HepG2 (cell line): Measurements from ENCODE around the gene RBM12. TPM values are rescaled to one million over a fixed set of nuclear protein-coding genes. Genes with fewer than 3 reads are reported as not detected.
A peak's percentile ranks its signal among the peaks of the same experiment; 100 is the strongest.

Experiments
- AGO2 ChIP-seq: fragments of 200-400 bp; formaldehyde crosslinking; optimal IDR thresholded peaks from 2 replicates; pipeline ENCODE3; 2017; ENCODE audit warnings: mild to moderate bottlenecking, low read depth, low read length, moderate library complexity
- ATM ChIP-seq: fragments of 450-650 bp; IDR thresholded peaks from 2 replicates; pipeline ENCODE4 v1.7.1; 2017; ENCODE audit warnings: mild to moderate bottlenecking, borderline replicate concordance
- HNRNPK ChIP-seq: fragments of 200-400 bp; formaldehyde crosslinking; IDR thresholded peaks from 2 replicates; pipeline ENCODE4 v1.6.1; 2018; ENCODE audit warnings: low read length, low read depth, moderate library complexity, mild to moderate bottlenecking; ENCODE audit not compliant: poor library complexity, severe bottlenecking
- JARID2 ChIP-seq: sonication (generic); formaldehyde crosslinking; IDR thresholded peaks from 2 replicates; pipeline ENCODE4 v1.8.1; 2023; ENCODE audit warnings: missing genetic modification reagents, inconsistent platforms; ENCODE audit not compliant: insufficient replicate concordance
- KLF16 ChIP-seq, 2 experiments: sonication (generic) in 1 of 2; formaldehyde crosslinking in 1 of 2; IDR thresholded peaks; 2 replicates each; pipeline versions ENCODE4 v1.6.1 to v1.8.0; 2016 to 2023; ENCODE audit warnings: missing genetic modification reagents in 2 of 2, missing compliant biosample characterization in 1 of 2
- NCOA5 ChIP-seq: sonication (generic); formaldehyde crosslinking; IDR thresholded peaks from 2 replicates; pipeline ENCODE4 v1.4.0; 2020; ENCODE audit warnings: missing genetic modification reagents
- POGZ ChIP-seq: sonication (generic); formaldehyde crosslinking; IDR thresholded peaks from 2 replicates; pipeline ENCODE4 v1.4.0; 2020; ENCODE audit warnings: mild to moderate bottlenecking, missing genetic modification reagents
- RXRA ChIP-seq: sonication (generic); formaldehyde crosslinking; IDR thresholded peaks from 2 replicates; pipeline ENCODE4 v1.5.1; 2020; ENCODE audit warnings: missing genetic modification reagents
- SP5 ChIP-seq: IDR thresholded peaks from 2 replicates; pipeline ENCODE4 v1.6.1; 2016; ENCODE audit warnings: low read depth, borderline replicate concordance
- ZBTB8A ChIP-seq: sonication (generic); formaldehyde crosslinking; IDR thresholded peaks from 2 replicates; pipeline ENCODE4 v1.4.0; 2020; ENCODE audit warnings: mild to moderate bottlenecking, low read depth, missing genetic modification reagents, borderline replicate concordance
- ZMAT3 ChIP-seq: sonication (generic); formaldehyde crosslinking; conservative IDR thresholded peaks from 2 replicates; pipeline ENCODE4 v1.7.0; 2021; ENCODE audit warnings: missing genetic modification reagents
- ZNF124 ChIP-seq: sonication (generic); formaldehyde crosslinking; IDR thresholded peaks from 2 replicates; pipeline ENCODE4 v1.4.0; 2020; ENCODE audit warnings: missing genetic modification reagents
- ZNF180 ChIP-seq: sonication (generic); formaldehyde crosslinking; IDR thresholded peaks from 2 replicates; pipeline ENCODE4 v1.4.0; 2020; ENCODE audit warnings: low read depth, missing genetic modification reagents, borderline replicate concordance
- ZNF850 ChIP-seq: sonication (generic); formaldehyde crosslinking; conservative IDR thresholded peaks from 2 replicates; pipeline ENCODE4 v1.9.0; 2021; ENCODE audit warnings: mild to moderate bottlenecking, missing genetic modification reagents
- ZSCAN9 ChIP-seq: IDR thresholded peaks from 2 replicates; pipeline ENCODE4 v1.6.1; 2016; ENCODE audit warnings: borderline replicate concordance
- polyA plus RNA-seq, 8 experiments: library from polyadenylated mRNA; depleted of rRNA in 3 of 8; stranded (reverse) in 7 of 8; unstranded in 1 of 8; fragments of >200 nt; fragmentation: Illumina TruSeq in 4 of 8; extraction: Trizol in 4 of 8; gene quantifications; 2 replicates each; pipeline versions ENCODE4 v1.2.1 to v1.2.3, GENCODE V29; 2011 to 2016; ENCODE audit warnings: low read depth in 4 of 8, missing spikeins in 1 of 8, mixed read lengths in 1 of 8; ENCODE audit not compliant: insufficient read depth in 1 of 8
- total RNA-seq, 5 experiments: library from RNA; depleted of rRNA; stranded (reverse); fragments of >200 nt; fragmentation: Illumina TruSeq; extraction: Trizol; gene quantifications; 2 replicates each; pipeline ENCODE4 v1.2.3, GENCODE V29; 2016; ENCODE audit warnings: low read depth in 1 of 5
- TF ChIP-seq, protein P1 (sequence below): IDR thresholded peaks from 2 replicates; pipeline ENCODE4 v1.6.1; 2016; ENCODE audit warnings: low read depth, control low read depth
- TF ChIP-seq, protein P2 (sequence below): sonication (generic); formaldehyde crosslinking; IDR thresholded peaks from 2 replicates; pipeline ENCODE4 v1.4.0; 2020; ENCODE audit warnings: missing genetic modification reagents, mild to moderate bottlenecking, borderline replicate concordance
- TF ChIP-seq, protein P3 (sequence below): sonication (generic); formaldehyde crosslinking; IDR thresholded peaks from 2 replicates; pipeline ENCODE4 v1.5.1; 2020; ENCODE audit warnings: missing genetic modification reagents, mild to moderate bottlenecking, borderline replicate concordance
- TF ChIP-seq, protein P4 (sequence below): sonication (generic); formaldehyde crosslinking; IDR thresholded peaks from 2 replicates; pipeline ENCODE4 v1.5.0; 2020; ENCODE audit warnings: missing genetic modification reagents, mild to moderate bottlenecking, borderline replicate concordance
- TF ChIP-seq, protein P5 (sequence below): sonication (generic); formaldehyde crosslinking; IDR thresholded peaks from 2 replicates; pipeline ENCODE4 v1.4.0; 2020; ENCODE audit warnings: missing genetic modification reagents
- TF ChIP-seq, protein P6 (sequence below): sonication (generic); formaldehyde crosslinking; IDR thresholded peaks from 2 replicates; pipeline ENCODE4 v1.8.0; 2022; ENCODE audit warnings: missing genetic modification reagents, mild to moderate bottlenecking, inconsistent platforms, borderline replicate concordance

The RBM12 gene
- total and polyA plus RNA-seq, 2 of the 13 experiments (the other 11 are each of a cell fraction or from before 2014, with no cell fraction given) = 97.9 to 104 TPM

DNA sequence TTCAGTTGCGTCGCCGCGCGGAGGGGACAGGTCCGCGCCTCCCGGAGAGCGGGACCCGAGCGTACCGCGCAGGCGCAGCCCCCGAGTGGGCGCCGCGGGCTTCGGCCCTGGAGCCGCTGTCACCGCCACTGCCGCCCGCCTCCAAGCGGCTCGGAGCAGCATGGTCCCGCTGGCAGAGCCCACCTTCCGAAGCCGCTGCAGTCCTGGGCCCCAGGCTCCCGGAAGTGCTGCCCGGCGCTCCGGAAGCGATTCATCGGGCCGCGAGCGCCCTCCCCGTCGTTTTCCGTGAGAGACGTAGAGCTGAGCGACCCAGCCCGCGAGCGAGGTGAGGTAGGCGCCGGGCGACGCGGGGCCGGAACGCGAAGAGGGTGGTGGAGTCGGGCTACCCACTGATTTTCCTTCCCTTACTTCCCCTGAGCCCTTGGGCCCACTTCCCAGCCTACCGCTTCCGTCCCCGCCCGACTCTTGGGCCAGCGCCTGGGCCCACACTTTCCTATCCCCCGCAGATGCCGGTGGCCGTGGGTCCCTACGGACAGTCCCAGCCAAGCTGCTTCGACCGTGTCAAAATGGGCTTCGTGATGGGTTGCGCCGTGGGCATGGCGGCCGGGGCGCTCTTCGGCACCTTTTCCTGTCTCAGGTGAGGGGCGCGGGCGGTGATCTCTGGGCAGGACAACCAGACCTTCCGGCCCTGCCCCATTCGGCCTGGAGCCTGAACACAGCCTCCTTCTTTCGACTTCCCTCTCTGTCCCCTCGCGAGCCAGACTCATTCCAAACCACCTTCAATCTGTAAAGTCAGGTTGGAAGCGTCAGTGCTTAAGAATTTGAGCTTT is 34.6 kb upstream of the RBM12 start, which contains the start of the genes NFS1 and ROMO1 (continued):
- TF ChIP-seq AGO2 = peak; percentile 99
- peak; percentile 98 for TF ChIP-seq ZSCAN9 (CRISPR knock-in tag)
- no peak for TF ChIP-seq ATM
- TF ChIP-seq ZNF124 (CRISPR knock-in tag) = peak; percentile 99
- 0 out of 2 replicates have a peak, but pooled peaks have one; percentile 88 for TF ChIP-seq ZNF850 (CRISPR knock-in tag)
- no peak; the same call in 1 of the 2 replicates for TF ChIP-seq ZNF180 (CRISPR knock-in tag)
- TF ChIP-seq, protein P1, sequence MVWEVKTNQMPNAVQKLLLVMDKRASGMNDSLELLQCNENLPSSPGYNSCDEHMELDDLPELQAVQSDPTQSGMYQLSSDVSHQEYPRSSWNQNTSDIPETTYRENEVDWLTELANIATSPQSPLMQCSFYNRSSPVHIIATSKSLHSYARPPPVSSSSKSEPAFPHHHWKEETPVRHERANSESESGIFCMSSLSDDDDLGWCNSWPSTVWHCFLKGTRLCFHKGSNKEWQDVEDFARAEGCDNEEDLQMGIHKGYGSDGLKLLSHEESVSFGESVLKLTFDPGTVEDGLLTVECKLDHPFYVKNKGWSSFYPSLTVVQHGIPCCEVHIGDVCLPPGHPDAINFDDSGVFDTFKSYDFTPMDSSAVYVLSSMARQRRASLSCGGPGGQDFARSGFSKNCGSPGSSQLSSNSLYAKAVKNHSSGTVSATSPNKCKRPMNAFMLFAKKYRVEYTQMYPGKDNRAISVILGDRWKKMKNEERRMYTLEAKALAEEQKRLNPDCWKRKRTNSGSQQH (CRISPR knock-in tag) = peak; percentile 93
- TF ChIP-seq RXRA (CRISPR knock-in tag) = peak; percentile 93
- TF ChIP-seq SP5 (CRISPR knock-in tag) = 0 out of 2 replicates have a peak, but pooled peaks have one; percentile 10
- TF ChIP-seq, protein P2, sequence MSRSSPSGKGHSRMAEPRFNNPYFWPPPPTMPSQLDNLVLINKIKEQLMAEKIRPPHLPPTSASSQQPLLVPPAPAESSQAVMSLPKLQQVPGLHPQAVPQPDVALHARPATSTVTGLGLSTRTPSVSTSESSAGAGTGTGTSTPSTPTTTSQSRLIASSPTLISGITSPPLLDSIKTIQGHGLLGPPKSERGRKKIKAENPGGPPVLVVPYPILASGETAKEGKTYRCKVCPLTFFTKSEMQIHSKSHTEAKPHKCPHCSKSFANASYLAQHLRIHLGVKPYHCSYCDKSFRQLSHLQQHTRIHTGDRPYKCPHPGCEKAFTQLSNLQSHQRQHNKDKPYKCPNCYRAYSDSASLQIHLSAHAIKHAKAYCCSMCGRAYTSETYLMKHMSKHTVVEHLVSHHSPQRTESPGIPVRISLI (CRISPR knock-in tag) = peak; percentile 49; the same call in 1 of the 2 replicates
- TF ChIP-seq, protein P3, sequence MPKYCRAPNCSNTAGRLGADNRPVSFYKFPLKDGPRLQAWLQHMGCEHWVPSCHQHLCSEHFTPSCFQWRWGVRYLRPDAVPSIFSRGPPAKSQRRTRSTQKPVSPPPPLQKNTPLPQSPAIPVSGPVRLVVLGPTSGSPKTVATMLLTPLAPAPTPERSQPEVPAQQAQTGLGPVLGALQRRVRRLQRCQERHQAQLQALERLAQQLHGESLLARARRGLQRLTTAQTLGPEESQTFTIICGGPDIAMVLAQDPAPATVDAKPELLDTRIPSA (CRISPR knock-in tag) = 0 out of 2 replicates have a peak, but pooled peaks have one; percentile 19
- peak; percentile 98 for TF ChIP-seq JARID2 (CRISPR knock-in tag)
- TF ChIP-seq, protein P4, sequence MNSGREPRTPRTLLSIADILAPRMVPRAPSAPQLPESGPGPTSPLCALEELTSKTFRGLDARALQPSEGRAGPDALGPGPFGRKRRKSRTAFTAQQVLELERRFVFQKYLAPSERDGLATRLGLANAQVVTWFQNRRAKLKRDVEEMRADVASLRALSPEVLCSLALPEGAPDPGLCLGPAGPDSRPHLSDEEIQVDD = no peak; the same call in 1 of the 2 replicates
- TF ChIP-seq, protein P5, sequence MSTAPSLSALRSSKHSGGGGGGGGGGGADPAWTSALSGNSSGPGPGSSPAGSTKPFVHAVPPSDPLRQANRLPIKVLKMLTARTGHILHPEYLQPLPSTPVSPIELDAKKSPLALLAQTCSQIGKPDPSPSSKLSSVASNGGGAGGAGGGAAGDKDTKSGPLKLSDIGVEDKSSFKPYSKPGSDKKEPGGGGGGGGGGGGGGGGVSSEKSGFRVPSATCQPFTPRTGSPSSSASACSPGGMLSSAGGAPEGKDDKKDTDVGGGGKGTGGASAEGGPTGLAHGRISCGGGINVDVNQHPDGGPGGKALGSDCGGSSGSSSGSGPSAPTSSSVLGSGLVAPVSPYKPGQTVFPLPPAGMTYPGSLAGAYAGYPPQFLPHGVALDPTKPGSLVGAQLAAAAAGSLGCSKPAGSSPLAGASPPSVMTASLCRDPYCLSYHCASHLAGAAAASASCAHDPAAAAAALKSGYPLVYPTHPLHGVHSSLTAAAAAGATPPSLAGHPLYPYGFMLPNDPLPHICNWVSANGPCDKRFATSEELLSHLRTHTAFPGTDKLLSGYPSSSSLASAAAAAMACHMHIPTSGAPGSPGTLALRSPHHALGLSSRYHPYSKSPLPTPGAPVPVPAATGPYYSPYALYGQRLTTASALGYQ (CRISPR knock-in tag) = peak; percentile 88
- TF ChIP-seq NCOA5 (CRISPR knock-in tag) = peak; percentile 18
- peak; percentile 97 for TF ChIP-seq HNRNPK
- TF ChIP-seq ZBTB8A (CRISPR knock-in tag) = no peak; the same call in none of the 2 replicates
- TF ChIP-seq POGZ = peak; percentile 98
- peak; percentile 57 to 98; a peak in 2 of 4 replicates for TF ChIP-seq KLF16 (CRISPR knock-in tag; IDR thresholded peaks at IDR 0.05)
- TF ChIP-seq, protein P6, sequence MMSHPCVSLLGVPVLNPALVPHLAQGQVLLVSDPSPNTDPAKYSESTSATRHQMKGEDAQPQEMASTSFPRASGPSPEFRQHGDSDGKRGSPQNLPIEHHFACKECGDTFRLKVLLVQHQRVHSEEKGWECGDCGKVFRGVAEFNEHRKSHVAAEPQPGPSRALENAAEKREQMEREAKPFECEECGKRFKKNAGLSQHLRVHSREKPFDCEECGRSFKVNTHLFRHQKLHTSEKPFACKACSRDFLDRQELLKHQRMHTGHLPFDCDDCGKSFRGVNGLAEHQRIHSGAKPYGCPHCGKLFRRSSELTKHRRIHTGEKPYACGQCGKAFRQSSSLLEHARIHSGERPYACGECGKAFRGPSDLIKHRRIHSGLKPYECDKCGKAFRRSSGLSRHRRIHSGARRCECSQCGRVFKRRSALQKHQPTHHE = peak; percentile 80
- TF ChIP-seq ZMAT3 (CRISPR knock-in tag) = peak; percentile 97
